ENCODE measurements around the gene DCANP1. TPM values are rescaled to one million over a fixed set of nuclear protein-coding genes. Genes with fewer than 3 reads are reported as not detected.

DCANP1 gene
- total RNA-seq, 2 experiments from 2014 or later, result 0.08 TPM; not detected in 1

- peaks cover 48% of the 10 kb centered on the region for H3K27me3 Mint-ChIP-seq
Measured at GRCh38 chr5:135425641-135426040, 21.5 kb downstream of the DCANP1 start.

GRCh38 chr5:135423846-135424168 lies 23.3 kb downstream of the DCANP1 start:
- DNase-seq, result no peak
- Histone ChIP-seq H3K4me3 (ENCODE audit: low read length) (no peak overlapping the region), H3K27me3 (ENCODE audit: control insufficient read depth in 1 of 2, insufficient read depth in 2 of 2, low read length in 2 of 2) (peaks cover 8 to 33% of the 10 kb centered on the region in 2 experiments), H3K27ac (ENCODE audit: low read depth in 1 of 2, low read length in 2 of 2) (no peak overlapping the region), H3K36me3 (ENCODE audit: insufficient read depth, low read length) (no peaks in the 10 kb centered on the region), H3K9me3 (ENCODE audit: control insufficient read depth in 1 of 2, insufficient read depth in 1 of 2, low read length in 2 of 2) (peaks cover 0 to 8% of the 10 kb centered on the region in 2 experiments), H3K4me1 (ENCODE audit: insufficient read depth, low read length) (peaks cover 3% of the 10 kb centered on the region)
- H3K4me1 Mint-ChIP-seq (ENCODE audit: low read depth), result peaks cover 6% of the 10 kb centered on the region
- H3K27me3 Mint-ChIP-seq, result peaks cover 56% of the 10 kb centered on the region
- peaks cover 15% of the 10 kb centered on the region for H3K9me3 Mint-ChIP-seq
- no peak for ATAC-seq (ENCODE audit: poor library complexity)
- no peak overlapping the region for H3K4me3 Mint-ChIP-seq
- no peak for TF ChIP-seq CTCF (IDR thresholded peaks at IDR 0.05)
- ChIA-PET POLR2A (no interaction called here), CTCF (no interaction called here)
- intact Hi-C loops (cut with DNase I, micrococcal nuclease), result no loop called here
- no peak overlapping the region for H3K27ac Mint-ChIP-seq
- no peaks in the 10 kb centered on the region for H3K36me3 Mint-ChIP-seq (ENCODE audit: low read depth)

More at GRCh38 chr5:135425641-135426040, 21.5 kb downstream of the DCANP1 start:
- H3K4me3 Mint-ChIP-seq, result no peak overlapping the region
- peaks cover 6% of the 10 kb centered on the region for H3K4me1 Mint-ChIP-seq (ENCODE audit: low read depth)
- TF ChIP-seq CTCF (IDR thresholded peaks at IDR 0.05), result no peak
- ChIA-PET POLR2A (interaction anchor here (0.6 to 1.0 kb wide), 2 partner anchors 15 to 39 kb away, joined by 3 read pairs; no protein-coding TSS in a partner anchor), CTCF (interaction anchor here (1.1 to 2.1 kb wide), 3 partner anchors 14 to 34 kb away, joined by 3 to 8 read pairs (median 4); no protein-coding TSS in a partner anchor)
- H3K9me3 Mint-ChIP-seq, result peaks cover 2% of the 10 kb centered on the region
- ATAC-seq (ENCODE audit: poor library complexity) (no peak), DNase-seq (no peak)
- intact Hi-C loops (cut with DNase I, micrococcal nuclease), result no loop called here
- H3K36me3 ChIP-seq (ENCODE audit: insufficient read depth, low read length), result no peaks in the 10 kb centered on the region
- H3K27ac Mint-ChIP-seq, result no peak overlapping the region
- peaks cover 0 to 6% of the 10 kb centered on the region in 2 experiments for H3K9me3 ChIP-seq (ENCODE audit: control insufficient read depth in 1 of 2, insufficient read depth in 1 of 2, low read length in 2 of 2)
- H3K4me1 ChIP-seq (ENCODE audit: insufficient read depth, low read length), result peaks cover 3% of the 10 kb centered on the region
- H3K27me3 ChIP-seq (ENCODE audit: control insufficient read depth in 1 of 2, insufficient read depth in 2 of 2, low read length in 2 of 2), result peaks cover 7 to 24% of the 10 kb centered on the region in 2 experiments
- H3K27ac ChIP-seq (ENCODE audit: low read depth in 1 of 2, low read length in 2 of 2), result no peak overlapping the region
- no peaks in the 10 kb centered on the region for H3K36me3 Mint-ChIP-seq (ENCODE audit: low read depth)
- no peak overlapping the region for H3K4me3 ChIP-seq (ENCODE audit: low read length)

- no peak for TF ChIP-seq CTCF (IDR thresholded peaks at IDR 0.05)
- H3K4me3 ChIP-seq (ENCODE audit: low read length), result no peak overlapping the region
- H3K27me3 Mint-ChIP-seq, result peaks cover 59% of the 10 kb centered on the region
- ChIA-PET CTCF (no interaction called here), POLR2A (no interaction called here)
- H3K27ac Mint-ChIP-seq, result no peak overlapping the region
- intact Hi-C loops (cut with DNase I, micrococcal nuclease), result no loop called here
- H3K36me3 Mint-ChIP-seq (ENCODE audit: low read depth), result no peaks in the 10 kb centered on the region
- peaks cover 0 to 8% of the 10 kb centered on the region in 2 experiments for H3K9me3 ChIP-seq (ENCODE audit: control insufficient read depth in 1 of 2, insufficient read depth in 1 of 2, low read length in 2 of 2)
- ATAC-seq (ENCODE audit: poor library complexity) (no peak), DNase-seq (no peak)
- no peaks in the 10 kb centered on the region for H3K36me3 ChIP-seq (ENCODE audit: insufficient read depth, low read length)
- peaks cover 3% of the 10 kb centered on the region for H3K4me1 ChIP-seq (ENCODE audit: insufficient read depth, low read length)
- peaks cover 14 to 29% of the 10 kb centered on the region in 2 experiments for H3K27me3 ChIP-seq (ENCODE audit: control insufficient read depth in 1 of 2, insufficient read depth in 2 of 2, low read length in 2 of 2)
- H3K4me3 Mint-ChIP-seq, result no peak overlapping the region
- peaks cover 6% of the 10 kb centered on the region for H3K4me1 Mint-ChIP-seq (ENCODE audit: low read depth)
- peaks cover 14% of the 10 kb centered on the region for H3K9me3 Mint-ChIP-seq
- no peak overlapping the region for H3K27ac ChIP-seq (ENCODE audit: low read depth in 1 of 2, low read length in 2 of 2)
Measured at GRCh38 chr5:135423146-135423845, 23.9 kb downstream of the DCANP1 start.
